Activated B cell treated with CpG ODN at 0.5 μM for 24 hours (primary cell): ENCODE measurements around the gene FHIT. TPM values are rescaled to one million over a fixed set of nuclear protein-coding genes. Genes with fewer than 3 reads are reported as not detected.

Source experiments
- ATAC-seq: fragments of 200-7000 bp; cut with Tn5 transposase; one replicate; pipeline ENCODE4 v1.10.0; 2021; ENCODE audit warnings: low read depth, mild to moderate bottlenecking, moderate library complexity
- CTCF ChIA-PET: fragments of 350-600 bp; sonication (Branson Sonifier 250); formaldehyde crosslinking; loops from one replicate; lab custom pipeline; 2021; ENCODE audit warnings: antibody characterized with exemption; lab: Charles Lee
- POLR2A ChIA-PET: fragments of 350-600 bp; sonication (Branson Sonifier 250); formaldehyde crosslinking; loops from one replicate; lab custom pipeline; 2021; ENCODE audit warnings: antibody characterized with exemption; lab: Charles Lee
- DNase-seq: peaks from one replicate; pipeline ENCODE4 v3.0.0; 2022
- H3K27ac Mint-ChIP-seq: one replicate; pipeline ENCODE4 v1.8.0; 2020; ENCODE audit warnings: mixed read lengths
- H3K27me3 Mint-ChIP-seq: one replicate; pipeline ENCODE4 v1.8.0; 2021; ENCODE audit warnings: mixed read lengths
- H3K36me3 Mint-ChIP-seq: one replicate; pipeline ENCODE4 v1.8.0; 2021; ENCODE audit warnings: low read depth, mixed read lengths
- H3K4me1 Mint-ChIP-seq: one replicate; pipeline ENCODE4 v1.8.0; 2021; ENCODE audit warnings: mixed read lengths
- H3K4me3 Mint-ChIP-seq: one replicate; pipeline ENCODE4 v1.8.0; 2020; ENCODE audit warnings: mild to moderate bottlenecking, mixed read lengths
- H3K9me3 Mint-ChIP-seq: one replicate; pipeline ENCODE4 v1.8.0; 2020; ENCODE audit warnings: mixed read lengths
- CTCF ChIP-seq: fragments of 200-600 bp; IDR thresholded peaks from one replicate; pipeline ENCODE4 v1.8.0; 2022; ENCODE audit warnings: antibody characterized with exemption, mild to moderate bottlenecking
- intact Hi-C: fragments of 100-400 bp; cut with micrococcal nuclease; formaldehyde crosslinking; loops from one replicate; pipeline ENCODE4 v1.15.1; 2024
- total RNA-seq: library from RNA; stranded (reverse); gene quantifications from 2 replicates; pipeline ENCODE4 v1.2.3, GENCODE V29; 2022

The FHIT gene
- total RNA-seq, 1 donor from 2014 or later, result 5.5 TPM

DNA sequence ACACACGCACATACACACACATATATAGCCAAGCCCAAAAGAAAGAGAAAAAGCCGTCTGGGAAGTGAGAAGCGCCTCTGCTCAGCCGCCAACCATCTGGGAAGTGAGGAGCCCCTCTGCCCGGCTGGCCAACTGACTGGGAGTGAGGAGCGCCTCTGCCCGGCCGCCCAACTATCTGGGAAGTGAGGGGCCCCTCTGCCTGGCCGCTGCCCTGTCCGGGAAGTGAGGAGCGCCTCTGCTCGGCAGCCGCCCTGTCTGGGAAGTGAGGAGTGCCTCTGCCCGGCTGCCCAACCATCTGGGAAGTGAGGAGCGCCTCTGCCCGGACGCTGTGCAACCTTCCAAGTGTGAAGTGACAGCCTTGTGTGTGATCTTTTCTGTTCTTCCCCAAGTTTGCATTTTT is 49.2 kb downstream of the FHIT start:
- Mint-ChIP-seq H3K27ac (no peak overlapping the region), H3K27me3 (no peaks in the 10 kb centered on the region), H3K9me3 (peaks cover 2% of the 10 kb centered on the region), H3K4me1 (no peaks in the 10 kb centered on the region), H3K36me3 (no peaks in the 10 kb centered on the region), H3K4me3 (no peak overlapping the region)
- ChIA-PET POLR2A (no interaction called here), CTCF (no interaction called here)
- no peak for TF ChIP-seq CTCF
- DNase-seq (no peak), ATAC-seq (no peak)
- intact Hi-C loops, result no loop called here

GRCh38 chr3:61201071-61201470 is 50.2 kb downstream of the FHIT start:
- Mint-ChIP-seq H3K4me1 (no peaks in the 10 kb centered on the region), H3K36me3 (no peaks in the 10 kb centered on the region), H3K27me3 (no peaks in the 10 kb centered on the region), H3K9me3 (no peaks in the 10 kb centered on the region), H3K27ac (no peak overlapping the region), H3K4me3 (no peak overlapping the region)
- ATAC-seq (no peak), DNase-seq (no peak)
- no peak for TF ChIP-seq CTCF
- intact Hi-C loops, result no loop called here
- ChIA-PET POLR2A (no interaction called here), CTCF (no interaction called here)

- Mint-ChIP-seq H3K4me3 (no peak overlapping the region), H3K27me3 (no peaks in the 10 kb centered on the region), H3K36me3 (no peaks in the 10 kb centered on the region), H3K4me1 (no peaks in the 10 kb centered on the region), H3K27ac (no peak overlapping the region), H3K9me3 (no peaks in the 10 kb centered on the region)
- DNase-seq, result no peak
- ChIA-PET POLR2A (no interaction called here), CTCF (no interaction called here)
- TF ChIP-seq CTCF, result no peak
- intact Hi-C loops, result no loop called here
- no peak for ATAC-seq
Measured at GRCh38 chr3:61200270-61200669, 51.0 kb downstream of the FHIT start.

DNA sequence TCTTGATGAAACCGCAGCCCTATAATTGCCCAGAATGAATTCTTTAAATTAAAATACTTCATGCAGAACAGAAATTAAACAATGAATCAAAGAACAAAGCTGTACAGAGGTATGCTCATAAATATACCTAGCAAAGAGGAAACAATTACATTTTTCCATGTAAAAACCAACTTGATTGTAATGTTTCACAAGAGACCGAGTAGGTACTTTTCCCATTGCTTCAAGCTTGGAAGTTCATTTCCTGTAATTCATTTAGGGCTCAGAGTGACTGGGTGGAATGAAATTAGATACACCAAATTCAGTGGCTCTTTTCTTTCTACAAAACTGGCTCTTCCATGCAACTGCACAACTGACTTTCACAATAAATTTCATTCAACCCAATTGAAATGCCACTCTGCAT is 51.4 kb downstream of the FHIT start:
- POLR2A ChIA-PET, result no interaction called here
- Mint-ChIP-seq H3K4me1 (peaks cover 4% of the 10 kb centered on the region), H3K27me3 (no peaks in the 10 kb centered on the region), H3K4me3 (no peak overlapping the region), H3K36me3 (no peaks in the 10 kb centered on the region), H3K9me3 (no peaks in the 10 kb centered on the region), H3K27ac (no peak overlapping the region)
- TF ChIP-seq CTCF, result no peak
- no peak for ATAC-seq
- no peak for DNase-seq
- CTCF ChIA-PET, result no interaction called here
- intact Hi-C loops, result no loop called here

GRCh38 chr3:61194892-61195538 is 56.2 kb downstream of the FHIT start:
- H3K36me3 Mint-ChIP-seq, result no peaks in the 10 kb centered on the region

More at GRCh38 chr3:61194892-61195538, 56.2 kb downstream of the FHIT start:
- H3K4me3 Mint-ChIP-seq, result no peak overlapping the region
- DNase-seq (no peak), ATAC-seq (no peak)
- no peak overlapping the region for H3K27ac Mint-ChIP-seq
- no peak for TF ChIP-seq CTCF
- H3K9me3 Mint-ChIP-seq, result no peaks in the 10 kb centered on the region
- peaks cover 5% of the 10 kb centered on the region for H3K4me1 Mint-ChIP-seq
- no peaks in the 10 kb centered on the region for H3K27me3 Mint-ChIP-seq
- CTCF ChIA-PET, result no interaction called here
- POLR2A ChIA-PET, result no interaction called here
- intact Hi-C loops, result no loop called here
